Measurements from ENCODE around the gene MX1. TPM values are rescaled to one million over a fixed set of nuclear protein-coding genes. Genes with fewer than 3 reads are reported as not detected.

Gene MX1
- total RNA-seq, 1 experiment from 2014 or later, result 2.0 TPM

- no peaks in the 10 kb centered on the region for H3K9me3 ChIP-seq (ENCODE audit: control insufficient read depth in 1 of 2, insufficient read depth in 1 of 2, low read depth in 1 of 2, low read length in 2 of 2)
- H3K9ac ChIP-seq (ENCODE audit: low read length), result no peak overlapping the region
- no peaks in the 10 kb centered on the region for H3K9me2 ChIP-seq (ENCODE audit: insufficient read depth)
- no peak for ATAC-seq
- ChIA-PET RAD21 (ENCODE audit: low non-redundant PET in 1 of 2, low total read pairs in 2 of 2, uncharacterized antibody in 2 of 2, unreplicated experiment in 2 of 2) (no interaction called here), POLR2A (no interaction called here), CTCF (no interaction called here)
- no peaks in the 10 kb centered on the region for H3K79me2 ChIP-seq (ENCODE audit: insufficient read depth, low read length)
- no peak overlapping the region for H3K4me2 ChIP-seq (ENCODE audit: low read length)
- TF ChIP-seq ZNF274 (IDR thresholded peaks at IDR 0.05; ENCODE audit: low read depth, low read length) (no peak), EZH2phosphoT487 (IDR thresholded peaks at IDR 0.05; ENCODE audit: borderline replicate concordance) (no peak), ELF1 (IDR thresholded peaks at IDR 0.05; ENCODE audit: borderline replicate concordance, low read depth) (no peak), REST (IDR thresholded peaks at IDR 0.05; ENCODE audit: low read depth) (no peak), EGR1 (IDR thresholded peaks at IDR 0.05; ENCODE audit: low read depth) (no peak), POLR2AphosphoS5 (IDR thresholded peaks at IDR 0.05; ENCODE audit: low read depth, low read length) (no peak), YY1 (IDR thresholded peaks at IDR 0.05; ENCODE audit: extremely low read depth, insufficient replicate concordance, low read depth, low read length) (no peak), TCF7L2 (IDR thresholded peaks at IDR 0.05; ENCODE audit: borderline replicate concordance, extremely low read depth, insufficient read depth, insufficient read length) (no peak), CBX3 (IDR thresholded peaks at IDR 0.05; ENCODE audit: low read depth) (no peak), SP1 (IDR thresholded peaks at IDR 0.05; ENCODE audit: low read depth) (no peak), JUND (IDR thresholded peaks at IDR 0.05) (no peak), RAD21 (IDR thresholded peaks at IDR 0.05; ENCODE audit: low read depth) (no peak), CTCF (IDR thresholded peaks at IDR 0.05 in 2 of 3, conservative IDR thresholded peaks at IDR 0.05 in 1 of 3; ENCODE audit: borderline replicate concordance in 1 of 3, insufficient read depth in 1 of 3, low read depth in 2 of 3, low read length in 2 of 3) (no peak), ZFX (IDR thresholded peaks at IDR 0.05) (no peak), FOSL1 (IDR thresholded peaks at IDR 0.05; ENCODE audit: low read depth) (no peak), MAX (IDR thresholded peaks at IDR 0.05) (no peak)
- no peak overlapping the region for H2AFZ ChIP-seq (ENCODE audit: low read depth, low read length, poor library complexity, severe bottlenecking)
- intact Hi-C loops (cut with micrococcal nuclease), result no loop called here
- H4K20me1 ChIP-seq (ENCODE audit: insufficient read depth), result no peaks in the 10 kb centered on the region
- no TSS peak for BruUV-seq (replicated peaks)
- H3K36me3 ChIP-seq (ENCODE audit: control insufficient read depth in 1 of 2, insufficient read depth in 2 of 2, low read length in 2 of 2), result no peaks in the 10 kb centered on the region
- no peak overlapping the region for H3K27ac ChIP-seq (ENCODE audit: low read depth, low read length)
- H3K4me3 ChIP-seq (replicated peaks in 1 of 2; ENCODE audit: low read depth in 1 of 2, low read length in 2 of 2), result no peak overlapping the region
- DNase-seq (ENCODE audit: low read depth, low spot score), result no peak
- no peaks in the 10 kb centered on the region for H3K4me1 ChIP-seq (ENCODE audit: control insufficient read depth in 1 of 2, insufficient read depth in 2 of 2, low read length in 2 of 2)
- H3K27me3 ChIP-seq (ENCODE audit: insufficient read depth, low read length), result no peaks in the 10 kb centered on the region
Observed at GRCh38 chr21:41491412-41491811, 65.4 kb downstream of the MX1 start.
